Neural progenitor cell (in vitro differentiated cells): ENCODE measurements around the gene TMEM266. TPM values are rescaled to one million over a fixed set of nuclear protein-coding genes. Genes with fewer than 3 reads are reported as not detected.

Experiments
- DNase-seq: peaks from one replicate; pipeline ENCODE4 v3.0.0-alpha.2; 2016; ENCODE audit warnings: low spot score
- H2AFZ ChIP-seq: fragments of 200-600 bp; sonication (generic); replicated peaks from 2 replicates; pipeline ENCODE4 v1.6.1; 2016; ENCODE audit warnings: antibody characterized with exemption
- H3F3A ChIP-seq: fragments of 200-600 bp; sonication (generic); 2 replicates; pipeline ENCODE4 v1.6.1; 2016; ENCODE audit warnings: antibody characterized with exemption, low read depth
- H3K27ac ChIP-seq: fragments of 200-600 bp; sonication (generic); 2 replicates; pipeline ENCODE4 v1.5.1; 2016; ENCODE audit warnings: mild to moderate bottlenecking
- H3K27me3 ChIP-seq: fragments of 200-600 bp; sonication (generic); 2 replicates; pipeline ENCODE4 v1.6.1; 2016; ENCODE audit warnings: mild to moderate bottlenecking, moderate library complexity
- H3K36me3 ChIP-seq: fragments of 200-600 bp; sonication (generic); 2 replicates; pipeline ENCODE4 v1.5.1; 2016
- H3K4me1 ChIP-seq: fragments of 200-600 bp; sonication (generic); 2 replicates; pipeline ENCODE4 v1.6.1; 2016; ENCODE audit warnings: mixed run types
- H3K4me2 ChIP-seq: fragments of 200-600 bp; sonication (generic); 2 replicates; pipeline ENCODE4 v1.6.1; 2016
- H3K4me3 ChIP-seq: fragments of 200-600 bp; sonication (generic); 2 replicates; pipeline ENCODE4 v1.5.1; 2016
- H3K79me2 ChIP-seq: fragments of 200-600 bp; sonication (generic); 2 replicates; pipeline ENCODE4 v1.6.1; 2016; ENCODE audit warnings: low read depth
- H3K9ac ChIP-seq: fragments of 200-600 bp; sonication (generic); 2 replicates; pipeline ENCODE4 v1.6.1; 2016
- H3K9me3 ChIP-seq: fragments of 200-600 bp; sonication (generic); 2 replicates; pipeline ENCODE4 v1.5.1; 2016; ENCODE audit warnings: low read depth
- H4K20me1 ChIP-seq: fragments of 200-600 bp; sonication (generic); 2 replicates; pipeline ENCODE4 v1.6.1; 2016; ENCODE audit warnings: low read depth
- H3K27ac Mint-ChIP-seq: 3 replicates; pipeline ENCODE4 v1.8.0; 2021; ENCODE audit warnings: mixed read lengths
- H3K27me3 Mint-ChIP-seq: 2 replicates; pipeline ENCODE4 v1.8.0; 2022; ENCODE audit warnings: low read depth, mild to moderate bottlenecking, inconsistent platforms, moderate library complexity, mixed read lengths; ENCODE audit not compliant: insufficient read depth
- H3K36me3 Mint-ChIP-seq: 3 replicates; pipeline ENCODE4 v1.8.0; 2021; ENCODE audit warnings: mixed read lengths
- H3K4me1 Mint-ChIP-seq: 3 replicates; pipeline ENCODE4 v1.8.0; 2021; ENCODE audit warnings: mixed read lengths
- H3K4me3 Mint-ChIP-seq: 3 replicates; pipeline ENCODE4 v1.8.0; 2021; ENCODE audit warnings: mild to moderate bottlenecking, moderate library complexity, mixed read lengths
- H3K9me3 Mint-ChIP-seq: 3 replicates; pipeline ENCODE4 v1.8.0; 2020; ENCODE audit warnings: mixed read lengths
- CTCF ChIP-seq: fragments of 200-600 bp; sonication (generic); IDR thresholded peaks from 2 replicates; pipeline ENCODE4 v1.5.1; 2017; ENCODE audit warnings: antibody characterized with exemption, mild to moderate bottlenecking
- EZH2 ChIP-seq: fragments of 200-600 bp; sonication (generic); IDR thresholded peaks from 2 replicates; pipeline ENCODE4 v1.6.1; 2017; ENCODE audit warnings: antibody characterized with exemption, mild to moderate bottlenecking, moderate library complexity
- EZH2phosphoT487 ChIP-seq: fragments of 200-600 bp; sonication (generic); IDR thresholded peaks from 2 replicates; pipeline ENCODE4 v1.6.1; 2017; ENCODE audit warnings: antibody characterized with exemption
- total RNA-seq: library from RNA; depleted of rRNA; stranded (reverse); fragments of >200 nt; gene quantifications from 2 replicates; pipeline ENCODE4 v1.2.3, GENCODE V29; 2015; ENCODE audit warnings: low replicate concordance

TMEM266 gene
- total RNA-seq, 1 donor from 2014 or later: 0.43 TPM

- H3K27me3 ChIP-seq: no peaks in the 10 kb centered on the region
- no peaks in the 10 kb centered on the region for H3F3A ChIP-seq
- no peak overlapping the region for H3K4me3 ChIP-seq
- no peaks in the 10 kb centered on the region for H3K79me2 ChIP-seq
- peaks cover 15% of the 10 kb centered on the region for H3K4me1 Mint-ChIP-seq
- H3K9ac ChIP-seq: no peak overlapping the region
- no peak overlapping the region for H3K4me3 Mint-ChIP-seq
- H3K27ac Mint-ChIP-seq: no peak overlapping the region
- no peaks in the 10 kb centered on the region for H3K9me3 Mint-ChIP-seq
- no peaks in the 10 kb centered on the region for H4K20me1 ChIP-seq
- DNase-seq: no peak
- H3K4me1 ChIP-seq: peaks cover 10% of the 10 kb centered on the region
- H3K4me2 ChIP-seq: no peak overlapping the region
- H3K27me3 Mint-ChIP-seq: peaks cover 2% of the 10 kb centered on the region
- no peaks in the 10 kb centered on the region for H3K36me3 ChIP-seq
- H3K36me3 Mint-ChIP-seq: peaks cover 2% of the 10 kb centered on the region
- H3K27ac ChIP-seq: no peak overlapping the region
- H3K9me3 ChIP-seq: no peaks in the 10 kb centered on the region
- no peak for TF ChIP-seq EZH2
- TF ChIP-seq CTCF: no peak
- no peak for TF ChIP-seq EZH2phosphoT487
- no peak overlapping the region for H2AFZ ChIP-seq
Measured at GRCh38 chr15:76204916-76205460, 145.2 kb downstream of the TMEM266 start.

GRCh38 chr15:76206325-76206976 lies 146.7 kb downstream of the TMEM266 start:
- Histone ChIP-seq H3K36me3 (no peaks in the 10 kb centered on the region), H3K4me1 (no peaks in the 10 kb centered on the region), H3K27me3 (no peaks in the 10 kb centered on the region), H3K9me3 (no peaks in the 10 kb centered on the region), H3K4me2 (no peak overlapping the region), H2AFZ (no peak overlapping the region), H3K79me2 (no peaks in the 10 kb centered on the region), H4K20me1 (no peaks in the 10 kb centered on the region), H3K4me3 (no peak overlapping the region), H3F3A (no peaks in the 10 kb centered on the region), H3K27ac (no peak overlapping the region), H3K9ac (no peak overlapping the region)
- Mint-ChIP-seq H3K27me3 (peaks cover 2% of the 10 kb centered on the region), H3K9me3 (no peaks in the 10 kb centered on the region), H3K4me1 (peaks cover 7% of the 10 kb centered on the region), H3K27ac (no peak overlapping the region), H3K4me3 (no peak overlapping the region), H3K36me3 (peaks cover 7% of the 10 kb centered on the region)
- TF ChIP-seq EZH2 (no peak), EZH2phosphoT487 (no peak), CTCF (no peak)
- DNase-seq: no peak

GRCh38 chr15:76208084-76208785 lies 148.4 kb downstream of the TMEM266 start:
- Histone ChIP-seq H3F3A (peaks cover under 1% of the 10 kb centered on the region), H3K27me3 (no peaks in the 10 kb centered on the region), H2AFZ (no peak overlapping the region), H3K79me2 (no peaks in the 10 kb centered on the region), H3K4me3 (no peak overlapping the region), H3K36me3 (no peaks in the 10 kb centered on the region), H3K4me1 (peaks cover 15% of the 10 kb centered on the region), H3K27ac (no peak overlapping the region), H3K9ac (no peak overlapping the region), H3K4me2 (no peak overlapping the region), H4K20me1 (no peaks in the 10 kb centered on the region), H3K9me3 (no peaks in the 10 kb centered on the region)
- Mint-ChIP-seq H3K9me3 (no peaks in the 10 kb centered on the region), H3K4me1 (peaks cover 18% of the 10 kb centered on the region), H3K27me3 (peaks cover 2% of the 10 kb centered on the region), H3K27ac (no peak overlapping the region), H3K36me3 (peaks cover 7% of the 10 kb centered on the region), H3K4me3 (no peak overlapping the region)
- no peak for DNase-seq
- no peak for TF ChIP-seq EZH2
